LNCAP (cell line): ENCODE data around the gene OR6C65.

ENCODE experiments used
- TF ChIP-seq, protein P1 (sequence below): fragments of 450-650 bp; IDR thresholded peaks from 2 replicates; pipeline ENCODE4 v1.5.1; 2017; ENCODE audit warnings: mild to moderate bottlenecking

OR6C65 gene

DNA sequence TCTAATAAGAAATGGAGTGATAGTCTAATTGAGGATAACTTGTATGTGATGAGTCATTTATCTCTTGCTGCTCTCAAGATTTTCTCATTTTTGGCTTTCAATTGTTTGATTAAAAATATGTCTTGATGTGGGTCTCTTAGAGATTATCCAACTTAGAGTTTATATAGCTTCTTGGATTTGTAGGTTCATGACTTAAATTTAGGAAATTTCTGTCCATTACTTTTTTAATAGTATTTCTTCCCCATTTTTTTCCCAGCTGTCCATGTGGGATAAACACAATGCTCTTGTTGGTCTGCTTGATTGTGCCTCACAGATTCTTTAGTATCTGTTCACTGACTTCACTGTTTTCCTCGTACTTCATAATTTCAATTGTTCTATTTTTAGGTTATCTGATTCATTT is 7.5 kb downstream of the OR6C65 start:
- TF ChIP-seq, protein P1, sequence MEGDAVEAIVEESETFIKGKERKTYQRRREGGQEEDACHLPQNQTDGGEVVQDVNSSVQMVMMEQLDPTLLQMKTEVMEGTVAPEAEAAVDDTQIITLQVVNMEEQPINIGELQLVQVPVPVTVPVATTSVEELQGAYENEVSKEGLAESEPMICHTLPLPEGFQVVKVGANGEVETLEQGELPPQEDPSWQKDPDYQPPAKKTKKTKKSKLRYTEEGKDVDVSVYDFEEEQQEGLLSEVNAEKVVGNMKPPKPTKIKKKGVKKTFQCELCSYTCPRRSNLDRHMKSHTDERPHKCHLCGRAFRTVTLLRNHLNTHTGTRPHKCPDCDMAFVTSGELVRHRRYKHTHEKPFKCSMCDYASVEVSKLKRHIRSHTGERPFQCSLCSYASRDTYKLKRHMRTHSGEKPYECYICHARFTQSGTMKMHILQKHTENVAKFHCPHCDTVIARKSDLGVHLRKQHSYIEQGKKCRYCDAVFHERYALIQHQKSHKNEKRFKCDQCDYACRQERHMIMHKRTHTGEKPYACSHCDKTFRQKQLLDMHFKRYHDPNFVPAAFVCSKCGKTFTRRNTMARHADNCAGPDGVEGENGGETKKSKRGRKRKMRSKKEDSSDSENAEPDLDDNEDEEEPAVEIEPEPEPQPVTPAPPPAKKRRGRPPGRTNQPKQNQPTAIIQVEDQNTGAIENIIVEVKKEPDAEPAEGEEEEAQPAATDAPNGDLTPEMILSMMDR, result no peak

DNA sequence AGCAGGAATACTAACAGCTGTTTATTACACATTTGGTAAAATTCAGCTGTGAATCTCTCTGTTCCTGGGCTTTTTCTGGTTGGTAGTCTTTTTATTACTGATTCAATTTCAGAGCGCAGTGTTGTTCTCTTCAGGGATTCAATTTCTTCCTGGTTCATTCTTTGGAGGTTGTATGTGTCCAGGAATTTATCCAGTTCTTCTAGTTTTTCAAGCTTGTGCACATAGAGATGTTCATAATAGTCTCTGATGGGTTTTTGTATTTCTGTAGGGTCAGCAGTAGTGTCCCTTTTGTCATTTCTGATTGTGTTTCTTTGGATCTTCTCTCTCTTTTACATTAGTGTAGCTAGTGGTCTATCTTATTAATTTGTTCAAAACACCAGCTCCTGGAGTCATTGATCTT is 16.6 kb downstream of the OR6C65 start:
- TF ChIP-seq, protein P1, result no peak

DNA sequence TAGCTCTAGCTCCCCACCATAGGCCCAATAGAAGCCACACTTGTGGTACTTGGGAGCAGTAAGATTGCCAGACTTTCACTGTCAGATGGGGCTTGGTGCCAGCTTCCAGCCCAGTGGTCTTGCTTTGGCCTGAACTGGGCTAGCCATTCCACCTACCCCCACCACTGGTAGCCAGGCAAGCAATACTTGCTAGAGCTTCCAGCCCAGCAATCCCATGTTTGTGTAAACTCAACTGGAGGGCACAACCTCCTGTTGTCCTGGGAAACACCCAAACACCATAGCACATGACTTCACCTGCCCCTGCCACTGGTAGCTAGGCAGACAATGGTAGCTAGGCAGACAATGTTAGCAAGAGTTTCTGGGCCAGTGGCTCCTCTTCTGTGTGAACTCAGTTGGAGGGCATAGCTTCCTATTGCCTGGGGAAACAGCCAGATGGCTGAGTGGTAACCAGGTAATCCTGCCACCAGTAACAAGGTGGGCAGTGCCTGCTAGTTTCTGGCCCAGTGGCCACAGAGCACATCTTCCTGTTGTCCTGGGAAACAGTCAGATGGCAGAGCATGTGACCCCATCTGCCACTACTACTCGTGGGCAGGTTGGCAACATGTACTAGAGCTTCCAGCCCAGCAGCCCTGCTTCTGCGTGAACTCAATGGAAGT is 20.1 kb downstream of the OR6C65 start:
- TF ChIP-seq, protein P1, result no peak

DNA sequence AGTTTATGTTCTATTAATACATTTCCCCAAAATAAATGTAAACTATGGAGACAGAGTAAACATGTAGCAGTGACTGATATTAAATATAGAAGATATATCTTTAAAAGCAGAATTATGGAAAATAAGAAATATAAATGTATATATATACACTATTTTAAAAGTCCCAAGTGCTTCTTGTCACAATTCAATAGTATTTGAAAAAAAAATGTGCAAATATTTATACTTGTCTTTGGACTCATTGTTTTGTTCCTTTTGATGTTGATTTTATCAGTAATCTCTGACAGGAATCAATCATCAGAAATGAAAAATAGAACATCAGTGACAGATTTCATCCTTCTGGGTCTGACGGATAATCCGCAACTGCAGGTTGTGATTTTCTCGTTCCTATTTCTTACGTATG is 25.6 kb downstream of the OR6C65 start, which contains the start of gene OR6C76:
Gene OR6C76 (plus strand): TSS at position 301 of the 400 bp plus-strand sequence. CDS start 0 bp downstream, at position 301.
- TF ChIP-seq, protein P1, result no peak

DNA sequence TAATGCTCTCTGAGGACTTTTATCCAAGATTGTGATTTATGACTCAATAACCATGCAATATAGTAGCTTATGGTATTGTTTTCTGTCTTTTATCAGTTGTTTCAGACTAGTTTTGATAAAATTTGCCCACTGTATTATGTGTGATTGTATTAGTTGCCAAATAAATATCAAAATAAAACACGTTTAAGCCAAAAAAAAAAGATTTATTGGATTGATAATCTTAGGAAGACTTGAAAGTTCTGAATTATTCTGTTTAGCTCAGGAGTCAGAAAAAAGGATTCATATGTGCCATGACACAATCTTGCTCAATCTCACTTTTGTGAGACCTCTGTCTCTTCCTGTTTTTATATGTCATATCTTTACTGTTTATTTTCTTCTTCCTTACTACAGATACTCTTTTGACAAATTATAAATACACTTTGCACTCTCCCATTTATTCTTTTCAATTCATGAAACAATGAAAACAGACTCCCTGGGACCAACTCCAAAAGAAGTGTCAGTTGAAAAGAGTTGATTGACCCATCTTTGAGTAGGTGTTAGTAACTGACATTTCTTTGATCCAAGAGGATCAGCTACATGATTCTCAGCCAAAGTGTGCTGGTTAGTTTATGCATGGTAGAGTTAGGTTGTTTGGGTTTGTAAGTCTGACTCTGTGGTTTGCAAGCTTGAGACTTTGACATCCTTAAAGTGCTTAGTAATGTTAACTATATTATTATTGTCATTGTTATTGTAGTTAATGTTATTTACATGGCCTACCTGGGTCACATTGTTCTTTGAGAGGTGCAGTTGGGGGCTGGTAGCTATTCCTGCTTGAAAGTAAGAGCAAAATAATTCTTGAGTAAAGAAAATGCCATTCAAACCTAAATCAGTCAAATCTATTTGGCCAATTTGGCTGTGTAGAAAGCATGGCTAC is 28.3 kb downstream of the OR6C65 start:
- TF ChIP-seq, protein P1, result no peak

DNA sequence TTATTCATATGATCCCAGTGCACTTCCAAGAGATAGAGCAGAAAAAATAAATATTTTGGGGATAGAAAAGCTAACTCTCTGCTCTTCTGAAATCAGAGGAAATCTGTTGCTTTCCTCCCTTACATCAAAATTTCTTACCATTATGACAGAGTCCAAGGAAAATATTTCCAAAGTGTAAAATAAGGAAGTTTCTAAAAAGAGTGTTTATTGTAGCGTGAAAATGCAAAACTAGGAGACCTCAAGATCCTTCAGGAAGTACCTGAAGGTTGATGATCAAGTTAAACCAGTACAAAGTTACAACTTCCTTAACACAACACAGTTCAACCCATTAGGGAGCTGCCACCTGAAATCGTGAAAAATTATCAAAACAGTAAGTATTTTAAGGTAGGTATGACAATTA is 43.4 kb downstream of the OR6C65 start, which contains the start of gene OR6C2:
Gene OR6C2 (plus strand): TSS at position 301 of the 400 bp plus-strand sequence. CDS start 8,138 bp downstream, outside the sequence.
- TF ChIP-seq, protein P1, result no peak

DNA sequence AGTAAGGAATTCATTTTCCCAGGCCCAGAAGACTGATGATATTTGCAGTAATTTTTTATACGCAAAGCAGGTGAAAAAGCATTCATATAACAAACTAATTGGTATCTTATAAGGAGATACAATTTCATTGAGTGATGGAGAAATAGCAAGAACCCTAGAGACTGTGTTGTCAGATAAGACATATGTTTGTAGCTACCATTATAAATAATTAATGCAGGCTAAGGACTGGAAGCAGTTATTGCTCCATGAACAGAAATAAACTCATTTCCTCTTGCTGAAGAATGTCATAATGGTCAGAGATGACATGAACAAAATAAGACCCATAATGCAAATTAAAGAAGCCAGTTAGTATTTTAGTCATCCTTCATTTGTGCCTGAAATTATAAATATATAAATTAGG is 45.0 kb downstream of the OR6C65 start:
- TF ChIP-seq, protein P1, result no peak
